ENCODE data around the gene TSPAN12. TPM values are rescaled to one million over a fixed set of nuclear protein-coding genes. Genes with fewer than 3 reads are reported as not detected.

TSPAN12 gene
- total and polyA plus RNA-seq, 7 donors: 1.5 to 3.8 (median 2.3) TPM

DNA sequence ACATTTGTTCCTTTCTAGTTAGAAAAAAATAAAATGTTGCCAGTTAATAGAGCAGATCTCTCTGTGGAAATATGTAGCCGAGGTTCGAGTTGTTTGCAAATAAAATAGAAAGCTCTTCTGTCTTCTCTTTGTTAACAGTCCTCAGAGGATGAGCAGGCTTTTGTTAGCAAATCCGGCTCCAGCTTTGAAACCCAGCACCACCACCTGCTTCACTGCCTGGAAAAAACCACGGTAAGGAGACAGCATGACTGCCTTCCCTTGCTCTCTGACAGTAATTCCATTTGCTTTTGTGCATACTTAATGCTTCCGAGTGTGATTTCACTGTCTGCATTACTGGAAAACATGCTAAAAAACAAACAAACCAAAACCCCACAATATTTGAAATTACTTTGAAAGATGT lies 115.6 kb downstream of the TSPAN12 start:
- Histone ChIP-seq H3K27ac (no peak overlapping the region), H3K36me3 (ENCODE audit: insufficient read depth in 1 of 2, low read depth in 1 of 2) (no peaks in the 10 kb centered on the region), H3K4me1 (no peaks in the 10 kb centered on the region), H3K4me3 (peak overlapping the region; percentile 1), H3K27me3 (ENCODE audit: insufficient read depth in 3 of 3, low read length in 2 of 3) (no peaks in the 10 kb centered on the region), H3K9me3 (no peaks in the 10 kb centered on the region)
- TF ChIP-seq, protein P1, sequence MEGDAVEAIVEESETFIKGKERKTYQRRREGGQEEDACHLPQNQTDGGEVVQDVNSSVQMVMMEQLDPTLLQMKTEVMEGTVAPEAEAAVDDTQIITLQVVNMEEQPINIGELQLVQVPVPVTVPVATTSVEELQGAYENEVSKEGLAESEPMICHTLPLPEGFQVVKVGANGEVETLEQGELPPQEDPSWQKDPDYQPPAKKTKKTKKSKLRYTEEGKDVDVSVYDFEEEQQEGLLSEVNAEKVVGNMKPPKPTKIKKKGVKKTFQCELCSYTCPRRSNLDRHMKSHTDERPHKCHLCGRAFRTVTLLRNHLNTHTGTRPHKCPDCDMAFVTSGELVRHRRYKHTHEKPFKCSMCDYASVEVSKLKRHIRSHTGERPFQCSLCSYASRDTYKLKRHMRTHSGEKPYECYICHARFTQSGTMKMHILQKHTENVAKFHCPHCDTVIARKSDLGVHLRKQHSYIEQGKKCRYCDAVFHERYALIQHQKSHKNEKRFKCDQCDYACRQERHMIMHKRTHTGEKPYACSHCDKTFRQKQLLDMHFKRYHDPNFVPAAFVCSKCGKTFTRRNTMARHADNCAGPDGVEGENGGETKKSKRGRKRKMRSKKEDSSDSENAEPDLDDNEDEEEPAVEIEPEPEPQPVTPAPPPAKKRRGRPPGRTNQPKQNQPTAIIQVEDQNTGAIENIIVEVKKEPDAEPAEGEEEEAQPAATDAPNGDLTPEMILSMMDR (IDR thresholded peaks at IDR 0.05): no peak
- DNase-seq (no peak), ATAC-seq (peak in 2 of 4 donors; percentile 64 to 65)
- intact Hi-C loops (cut with DNase I): no loop called here
- WGBS, 3 donors: 17 to 28% (median 21%) methylated on average over 5 of the region's 5 CpGs

DNA sequence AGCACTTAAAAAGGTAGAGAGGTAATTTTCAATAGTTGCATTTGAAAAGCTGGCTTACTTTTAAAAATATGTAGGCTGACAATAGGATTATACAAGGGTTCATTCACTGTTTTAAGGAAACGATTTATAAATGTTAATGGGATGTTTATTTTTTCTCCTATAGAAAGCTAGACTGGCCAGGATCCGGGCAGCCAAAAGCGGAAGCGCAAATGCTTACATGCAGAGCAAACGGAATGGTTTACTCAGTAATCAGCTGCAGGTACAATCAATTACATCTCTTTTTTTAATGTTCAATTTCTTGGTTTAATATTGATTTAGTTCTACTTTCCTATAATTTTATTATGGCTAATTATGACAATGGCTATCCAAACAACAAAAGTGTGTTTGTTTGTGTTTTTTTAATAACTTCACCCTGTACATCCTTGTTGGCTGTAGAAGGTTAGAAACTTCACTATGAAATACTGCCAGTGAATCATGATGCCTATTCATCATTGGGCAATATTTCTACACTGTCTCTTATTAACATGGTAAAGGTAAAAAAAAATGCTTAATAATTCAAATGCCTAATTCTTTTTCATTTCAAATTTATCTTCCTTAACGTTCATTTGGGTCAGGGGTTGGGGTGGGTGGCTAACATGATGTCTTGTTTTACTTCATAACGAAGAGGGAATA lies 116.4 kb downstream of the TSPAN12 start:
- H3K36me3 ChIP-seq (ENCODE audit: insufficient read depth in 1 of 2, low read depth in 1 of 2): no peaks in the 10 kb centered on the region
- WGBS, 3 donors: 82 to 87% (median 84%) methylated on average over 7 of the region's 7 CpGs
- intact Hi-C loops (cut with DNase I): no loop called here
- no peak overlapping the region for H3K4me3 ChIP-seq
- DNase-seq: no peak
- TF ChIP-seq, protein P1 (IDR thresholded peaks at IDR 0.05): no peak
- ATAC-seq: no peak
- H3K27me3 ChIP-seq (ENCODE audit: insufficient read depth in 3 of 3, low read length in 2 of 3): no peaks in the 10 kb centered on the region
- H3K4me1 ChIP-seq: no peaks in the 10 kb centered on the region
- no peaks in the 10 kb centered on the region for H3K9me3 ChIP-seq
- H3K27ac ChIP-seq: no peak overlapping the region

- Histone ChIP-seq H3K9me3 (no peaks in the 10 kb centered on the region), H3K4me1 (no peaks in the 10 kb centered on the region), H3K4me3 (peak overlapping the region; percentile 47), H3K27ac (no peak overlapping the region), H3K27me3 (ENCODE audit: insufficient read depth in 3 of 3, low read length in 2 of 3) (no peaks in the 10 kb centered on the region), H3K36me3 (ENCODE audit: insufficient read depth in 1 of 2, low read depth in 1 of 2) (no peaks in the 10 kb centered on the region)
- ATAC-seq (peak in 1 of 4 donors; percentile 26), DNase-seq (no peak)
- intact Hi-C loops (cut with DNase I): no loop called here
- WGBS, 3 donors: 4 to 6% (median 6%) methylated on average over 3 of the region's 3 CpGs
- TF ChIP-seq, protein P1 (IDR thresholded peaks at IDR 0.05): no peak
These were observed 117.6 kb downstream of the TSPAN12 start for GRCh38 chr7:120740348-120740747.

DNA sequence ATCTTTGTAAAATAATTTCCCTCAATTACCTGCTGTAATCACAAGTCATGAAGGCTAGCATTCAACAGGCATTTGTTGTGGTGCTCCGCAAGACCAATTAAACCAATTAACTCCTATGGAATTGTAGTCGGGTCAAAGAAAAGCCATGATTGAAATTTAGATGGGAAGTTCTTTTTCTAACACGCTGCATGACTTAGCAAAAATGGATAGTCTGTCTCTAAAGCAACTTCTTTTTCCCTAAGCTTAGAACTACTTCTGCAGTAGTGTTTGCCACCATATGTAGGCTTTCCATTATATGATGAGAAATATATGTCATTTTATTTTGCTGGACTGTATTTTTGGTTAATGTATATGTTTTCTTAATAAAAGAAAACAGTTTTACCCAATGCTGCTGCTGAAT lies 119.1 kb downstream of the TSPAN12 start:
- intact Hi-C loops (cut with DNase I): no loop called here
- Histone ChIP-seq H3K27me3 (ENCODE audit: insufficient read depth in 3 of 3, low read length in 2 of 3) (no peaks in the 10 kb centered on the region), H3K4me1 (no peaks in the 10 kb centered on the region), H3K4me3 (no peak overlapping the region), H3K36me3 (ENCODE audit: insufficient read depth in 1 of 2, low read depth in 1 of 2) (no peaks in the 10 kb centered on the region), H3K9me3 (no peaks in the 10 kb centered on the region), H3K27ac (no peak overlapping the region)
- no peak for DNase-seq
- TF ChIP-seq, protein P1 (IDR thresholded peaks at IDR 0.05): no peak
- ATAC-seq: no peak
- 72 to 88% (median 78%) methylated on average over 3 of the region's 3 CpGs for WGBS, 3 donors

Other genes with a start within 250 kb of the TSPAN12 start
- 10 to 100 TPM in 1 of 4 donors, 1 to 10 TPM in 3; 7.1 to 10.1 (median 9.6) TPM for gene ING3, start 92.6 kb upstream of the TSPAN12 start, total RNA-seq
- gene ING3, start 92.6 kb upstream of the TSPAN12 start, polyA plus RNA-seq: 1 to 10 TPM; 5.5 to 8.3 (median 6.2) TPM
- gene CPED1, start 130.6 kb upstream of the TSPAN12 start, total RNA-seq: 10 to 100 TPM; 12.0 to 39.2 (median 23.1) TPM
- gene CPED1, start 130.6 kb upstream of the TSPAN12 start, polyA plus RNA-seq: 10 to 100 TPM in 1 of 3 donors, 1 to 10 TPM in 1, under 1 TPM in 1; 0.90 to 11.7 (median 4.9) TPM